Heart right ventricle (tissue), 16 donors: ENCODE data around the gene HS6ST3. TPM values are rescaled to one million over a fixed set of nuclear protein-coding genes. Genes with fewer than 3 reads are reported as not detected.

Experiments
- ATAC-seq, 8 donors: fragments of 200-7000 bp; cut with Tn5 transposase; one replicate each; pipeline ENCODE4 v1.9.1; 2020; ENCODE audit warnings: mild to moderate bottlenecking in 8 of 8, moderate library complexity in 8 of 8, moderate number of reproducible peaks in 1 of 8
- DNase-seq, 2 donors: peaks; one replicate each; pipeline ENCODE4 v3.0.0-alpha.2; 2020
- H3K27ac ChIP-seq, 10 donors: fragments of 200-600 bp; sonication (generic) in 2 of 10; one replicate each; pipeline versions ENCODE4 v1.5.0 to v1.8.0; 2020 to 2022; ENCODE audit warnings: mild to moderate bottlenecking in 3 of 10
- H3K27me3 ChIP-seq, 7 donors: fragments of 200-600 bp; one replicate each; pipeline ENCODE4 v1.8.0; 2021 to 2022; ENCODE audit warnings: mild to moderate bottlenecking in 2 of 7
- H3K36me3 ChIP-seq, 9 donors: fragments of 200-600 bp; sonication (generic) in 1 of 9; one replicate each; pipeline versions ENCODE4 v1.5.0 to v1.8.0; 2020 to 2022; ENCODE audit warnings: mild to moderate bottlenecking in 2 of 9
- H3K4me1 ChIP-seq, 9 donors: fragments of 200-600 bp; sonication (generic) in 1 of 9; one replicate each; pipeline versions ENCODE4 v1.5.0 to v1.8.0; 2020 to 2022; ENCODE audit warnings: mild to moderate bottlenecking in 4 of 9
- H3K4me3 ChIP-seq, 10 donors: fragments of 200-600 bp; sonication (generic) in 2 of 10; one replicate each; pipeline versions ENCODE4 v1.5.0 to v1.8.0; 2020 to 2022; ENCODE audit warnings: mild to moderate bottlenecking in 7 of 10, moderate library complexity in 2 of 10
- H3K9me3 ChIP-seq, 11 donors: fragments of 200-600 bp in 10 of 11; sonication (generic) in 2 of 11; one replicate each; pipeline versions ENCODE4 v1.5.0 to v1.8.0; 2013 to 2022; ENCODE audit warnings: mild to moderate bottlenecking in 2 of 11, control low read depth in 1 of 11, moderate library complexity in 1 of 11
- WGBS, 2 donors: extraction: QIAGEN DNeasy Blood & Tissue Kit; methylation state at CpG; one replicate each; pipeline ENCODE4 v1.1.7; 2013; ENCODE audit warnings: inconsistent platforms in 1 of 2; 5-methylcytosine and 5-hydroxymethylcytosine counted together
- intact Hi-C, 10 donors: fragments of 100-400 bp; cut with DNase I; formaldehyde crosslinking; loops; one replicate each; pipeline versions ENCODE4 v1.11.1 to v1.14.2; 2022
- polyA plus RNA-seq, 2 donors: library from polyadenylated mRNA; stranded (reverse); fragments of 200-250 nt; gene quantifications; one replicate each; pipeline ENCODE4 v1.2.3, GENCODE V29; 2013
- total RNA-seq, 10 donors: library from RNA; stranded (reverse); fragmentation: NEBNext Ultra II Directional in 3 of 10; extraction: Animal tissue kit (Norgen Biotek cat#: 25700) in 3 of 10; gene quantifications; one replicate each; pipeline versions ENCODE4 v1.2.1 to v1.2.4, GENCODE V29; 2021 to 2023
- TF ChIP-seq, protein P1 (sequence below), 9 donors: fragments of 200-600 bp; sonication (generic) in 2 of 9; IDR thresholded peaks; one replicate each; pipeline versions ENCODE4 v1.5.0 to v1.8.0; 2021 to 2022; ENCODE audit warnings: antibody characterized with exemption in 9 of 9, mild to moderate bottlenecking in 5 of 9, moderate library complexity in 1 of 9
- donor health status: Arrhythmogenic right ventricular cardiomyopathy.
- donor health status: ischemic (EF 13 %, LVEDD 7.1; RV severe dilation, severe dysfunction).
- donor health status: healthy with polysubstance abuse.
- donor health status: DM: no; HTN: yes; CAD: no.
- donor health status: DM: no; HTN: no; CAD: no.
- donor health status: ischemic (EF 25% LVEDD 6.9; RV normal size, moderate dysfunction).
- donor health status: ischemic (EF 25% LVEDD 5.7; RV mildly dilated, moderate dysfunction).
- donor health status: healthy.
- donor health status: DM: yes; HTN: yes; CAD: no.
- donor health status: Ischemic cardiomyopathy.
- donor health status: ischemic (EF 35%, LVEDD 5.7; RV mildly dilated, moderate dysfunction).
- donor health status: nonischemic (EF 11% LVEDD 7.7; RV severe dilation, severe dysfunction).
- donor health status: DM: yes; HTN: yes; CAD: no.
- donor health status: PGD.
- donor health status: ischemic (EF 29% LVEDD 5.4; RV normal size, mild dysfunction).
- donor health status: nonischemic (EF 23%, LVEDD 6.1; RV moderate dilation, normal function).

The HS6ST3 gene
- total and polyA plus RNA-seq, 12 donors, result 0.01 to 7.6 (median 1.2) TPM

DNA sequence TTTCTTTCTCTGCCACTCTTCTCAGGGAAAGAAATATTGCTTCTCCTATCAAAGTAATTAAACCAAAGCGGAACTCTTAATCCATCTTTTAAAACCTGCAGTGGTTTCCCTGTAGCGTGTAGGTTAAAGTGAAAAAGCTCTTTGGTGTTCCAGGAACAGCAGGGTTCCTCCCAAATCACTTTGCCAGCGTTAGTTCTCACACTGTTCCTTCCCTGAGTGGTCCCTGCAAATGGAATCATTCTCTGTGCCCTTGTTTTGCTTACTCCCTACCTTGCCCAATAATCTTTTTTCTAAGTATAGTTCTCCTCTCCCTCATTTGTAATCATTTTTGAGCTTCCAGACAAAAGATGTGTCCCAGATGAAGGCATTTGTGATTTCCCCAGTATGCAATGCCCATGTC lies 207.5 kb downstream of the HS6ST3 start:
- H3K27me3 ChIP-seq, result no peaks in the 10 kb centered on the region
- 60 to 65% methylated on average over 3 of the region's 3 CpGs for WGBS, 2 donors
- H3K27ac ChIP-seq, result no peak overlapping the region
- H3K4me3 ChIP-seq, result no peak overlapping the region
- ATAC-seq (no peak), DNase-seq (no peak)
- no peaks in the 10 kb centered on the region for H3K4me1 ChIP-seq
- TF ChIP-seq, protein P1, sequence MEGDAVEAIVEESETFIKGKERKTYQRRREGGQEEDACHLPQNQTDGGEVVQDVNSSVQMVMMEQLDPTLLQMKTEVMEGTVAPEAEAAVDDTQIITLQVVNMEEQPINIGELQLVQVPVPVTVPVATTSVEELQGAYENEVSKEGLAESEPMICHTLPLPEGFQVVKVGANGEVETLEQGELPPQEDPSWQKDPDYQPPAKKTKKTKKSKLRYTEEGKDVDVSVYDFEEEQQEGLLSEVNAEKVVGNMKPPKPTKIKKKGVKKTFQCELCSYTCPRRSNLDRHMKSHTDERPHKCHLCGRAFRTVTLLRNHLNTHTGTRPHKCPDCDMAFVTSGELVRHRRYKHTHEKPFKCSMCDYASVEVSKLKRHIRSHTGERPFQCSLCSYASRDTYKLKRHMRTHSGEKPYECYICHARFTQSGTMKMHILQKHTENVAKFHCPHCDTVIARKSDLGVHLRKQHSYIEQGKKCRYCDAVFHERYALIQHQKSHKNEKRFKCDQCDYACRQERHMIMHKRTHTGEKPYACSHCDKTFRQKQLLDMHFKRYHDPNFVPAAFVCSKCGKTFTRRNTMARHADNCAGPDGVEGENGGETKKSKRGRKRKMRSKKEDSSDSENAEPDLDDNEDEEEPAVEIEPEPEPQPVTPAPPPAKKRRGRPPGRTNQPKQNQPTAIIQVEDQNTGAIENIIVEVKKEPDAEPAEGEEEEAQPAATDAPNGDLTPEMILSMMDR (IDR thresholded peaks at IDR 0.05), result no peak
- no peaks in the 10 kb centered on the region for H3K36me3 ChIP-seq
- intact Hi-C loops, result no loop called here
- H3K9me3 ChIP-seq, result no peaks in the 10 kb centered on the region

DNA sequence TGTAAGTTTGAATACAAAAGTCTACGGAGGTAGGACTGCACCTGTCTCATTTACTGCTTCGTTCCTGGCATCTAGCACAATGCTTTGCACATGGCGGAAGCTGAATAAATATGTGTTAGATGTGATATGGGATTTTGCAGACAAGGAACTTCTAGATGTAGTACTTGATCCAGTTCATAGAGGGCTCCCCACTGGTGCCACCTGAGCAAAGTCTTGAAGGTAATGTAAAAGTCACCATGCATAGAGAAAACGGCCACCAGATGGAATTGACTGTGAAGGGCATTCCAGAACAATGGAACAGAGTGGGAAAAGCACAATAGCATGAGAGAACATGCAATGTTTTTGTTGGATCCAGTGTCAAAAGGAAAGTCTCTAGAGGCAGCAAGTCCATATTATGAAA lies 209.3 kb downstream of the HS6ST3 start:
- Histone ChIP-seq H3K4me3 (no peak overlapping the region), H3K36me3 (no peaks in the 10 kb centered on the region), H3K4me1 (no peaks in the 10 kb centered on the region), H3K27ac (no peak overlapping the region), H3K27me3 (no peaks in the 10 kb centered on the region), H3K9me3 (no peaks in the 10 kb centered on the region)
- DNase-seq (no peak), ATAC-seq (no peak)
- TF ChIP-seq, protein P1 (IDR thresholded peaks at IDR 0.05), result no peak
- intact Hi-C loops, result no loop called here
- WGBS, 2 donors, result 83 to 88% methylated on average over 4 of the region's 4 CpGs

DNA sequence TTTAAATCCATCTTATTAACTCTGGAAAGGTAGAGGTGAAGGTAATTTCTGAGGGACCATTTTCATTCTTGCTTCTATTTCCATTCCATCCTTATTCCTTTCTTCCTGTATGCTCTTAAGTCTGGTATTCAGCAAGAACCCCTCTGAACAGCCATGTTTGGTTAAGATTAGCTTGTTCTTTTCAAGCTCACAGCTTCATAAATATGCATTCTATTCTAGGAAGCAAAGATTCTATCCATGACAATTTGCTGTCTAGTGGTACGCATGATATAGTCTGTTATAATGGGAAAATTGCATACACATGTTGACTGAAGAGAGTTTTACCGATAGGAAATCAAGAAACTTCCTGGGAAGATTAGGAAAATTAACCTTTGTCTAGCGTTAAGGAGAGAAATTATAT lies 218.7 kb downstream of the HS6ST3 start:
- 69 to 85% methylated on average over 3 of the region's 3 CpGs for WGBS, 2 donors
- H3K27me3 ChIP-seq, result no peaks in the 10 kb centered on the region
- DNase-seq (no peak), ATAC-seq (no peak)
- no peak overlapping the region for H3K4me3 ChIP-seq
- H3K9me3 ChIP-seq, result no peaks in the 10 kb centered on the region
- H3K4me1 ChIP-seq, result no peaks in the 10 kb centered on the region
- H3K27ac ChIP-seq, result no peak overlapping the region
- TF ChIP-seq, protein P1 (IDR thresholded peaks at IDR 0.05), result no peak
- intact Hi-C loops, result no loop called here
- no peaks in the 10 kb centered on the region for H3K36me3 ChIP-seq

DNA sequence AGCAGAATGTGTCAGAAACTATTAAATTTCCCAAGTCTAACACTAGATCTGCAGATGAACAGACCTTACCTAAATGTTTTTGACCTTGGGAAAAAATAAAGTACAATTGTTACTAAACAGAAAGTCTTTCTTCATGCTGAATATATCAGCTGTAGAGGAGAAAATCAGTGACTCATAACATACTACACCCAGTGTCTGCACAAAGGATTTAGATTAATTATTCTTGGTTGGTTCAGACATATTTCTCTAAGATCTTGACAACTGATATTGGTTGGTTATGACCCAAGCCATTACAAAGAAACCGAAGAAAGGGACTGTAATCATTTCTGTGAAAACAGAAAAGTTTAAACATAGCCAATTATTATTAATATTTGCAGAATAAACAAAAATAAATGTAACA lies 225.1 kb downstream of the HS6ST3 start:
- Histone ChIP-seq H3K36me3 (no peaks in the 10 kb centered on the region), H3K9me3 (peaks cover 0 to 13% (median 0%) of the 10 kb centered on the region in 11 donors), H3K4me1 (no peaks in the 10 kb centered on the region), H3K4me3 (no peak overlapping the region), H3K27ac (no peak overlapping the region), H3K27me3 (no peaks in the 10 kb centered on the region)
- DNase-seq (no peak), ATAC-seq (no peak)
- TF ChIP-seq, protein P1 (IDR thresholded peaks at IDR 0.05), result no peak
- intact Hi-C loops, result no loop called here
- WGBS, 2 donors, result 64 to 83% methylated on average over 1 of the region's 1 CpG
